Measurements from ENCODE around the gene EPS8L2. TPM values are rescaled to one million over a fixed set of nuclear protein-coding genes. Genes with fewer than 3 reads are reported as not detected.

Gene EPS8L2
- total and polyA plus RNA-seq, 2 of the 8 experiments (the other 6 are each of a cell fraction or from before 2014, with no cell fraction given) = 38.5 to 57.0 TPM

DNA sequence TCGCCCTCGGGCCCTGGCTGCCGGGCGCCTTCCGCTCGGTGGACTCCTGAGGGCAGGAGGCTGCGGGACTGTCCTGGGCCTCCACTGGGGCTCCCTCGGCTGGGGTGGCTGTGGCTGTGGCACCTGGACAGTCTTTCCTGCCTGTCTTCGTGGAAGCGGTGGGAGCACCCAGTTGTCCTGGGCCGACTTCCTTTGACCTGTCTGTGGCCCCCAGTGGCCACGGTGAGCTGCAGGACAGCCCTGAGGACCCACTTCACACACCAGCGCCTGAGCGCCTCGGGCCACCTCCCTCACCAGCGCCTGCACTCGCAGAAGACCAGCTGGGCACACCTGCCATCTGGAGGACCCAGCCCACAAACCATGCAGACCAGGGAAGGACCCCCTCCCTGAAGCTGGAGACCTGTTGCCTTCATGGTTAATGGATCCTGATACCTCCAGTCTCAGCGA is 1.8 kb upstream of the EPS8L2 start (continued):
- TF ChIP-seq, protein P1, sequence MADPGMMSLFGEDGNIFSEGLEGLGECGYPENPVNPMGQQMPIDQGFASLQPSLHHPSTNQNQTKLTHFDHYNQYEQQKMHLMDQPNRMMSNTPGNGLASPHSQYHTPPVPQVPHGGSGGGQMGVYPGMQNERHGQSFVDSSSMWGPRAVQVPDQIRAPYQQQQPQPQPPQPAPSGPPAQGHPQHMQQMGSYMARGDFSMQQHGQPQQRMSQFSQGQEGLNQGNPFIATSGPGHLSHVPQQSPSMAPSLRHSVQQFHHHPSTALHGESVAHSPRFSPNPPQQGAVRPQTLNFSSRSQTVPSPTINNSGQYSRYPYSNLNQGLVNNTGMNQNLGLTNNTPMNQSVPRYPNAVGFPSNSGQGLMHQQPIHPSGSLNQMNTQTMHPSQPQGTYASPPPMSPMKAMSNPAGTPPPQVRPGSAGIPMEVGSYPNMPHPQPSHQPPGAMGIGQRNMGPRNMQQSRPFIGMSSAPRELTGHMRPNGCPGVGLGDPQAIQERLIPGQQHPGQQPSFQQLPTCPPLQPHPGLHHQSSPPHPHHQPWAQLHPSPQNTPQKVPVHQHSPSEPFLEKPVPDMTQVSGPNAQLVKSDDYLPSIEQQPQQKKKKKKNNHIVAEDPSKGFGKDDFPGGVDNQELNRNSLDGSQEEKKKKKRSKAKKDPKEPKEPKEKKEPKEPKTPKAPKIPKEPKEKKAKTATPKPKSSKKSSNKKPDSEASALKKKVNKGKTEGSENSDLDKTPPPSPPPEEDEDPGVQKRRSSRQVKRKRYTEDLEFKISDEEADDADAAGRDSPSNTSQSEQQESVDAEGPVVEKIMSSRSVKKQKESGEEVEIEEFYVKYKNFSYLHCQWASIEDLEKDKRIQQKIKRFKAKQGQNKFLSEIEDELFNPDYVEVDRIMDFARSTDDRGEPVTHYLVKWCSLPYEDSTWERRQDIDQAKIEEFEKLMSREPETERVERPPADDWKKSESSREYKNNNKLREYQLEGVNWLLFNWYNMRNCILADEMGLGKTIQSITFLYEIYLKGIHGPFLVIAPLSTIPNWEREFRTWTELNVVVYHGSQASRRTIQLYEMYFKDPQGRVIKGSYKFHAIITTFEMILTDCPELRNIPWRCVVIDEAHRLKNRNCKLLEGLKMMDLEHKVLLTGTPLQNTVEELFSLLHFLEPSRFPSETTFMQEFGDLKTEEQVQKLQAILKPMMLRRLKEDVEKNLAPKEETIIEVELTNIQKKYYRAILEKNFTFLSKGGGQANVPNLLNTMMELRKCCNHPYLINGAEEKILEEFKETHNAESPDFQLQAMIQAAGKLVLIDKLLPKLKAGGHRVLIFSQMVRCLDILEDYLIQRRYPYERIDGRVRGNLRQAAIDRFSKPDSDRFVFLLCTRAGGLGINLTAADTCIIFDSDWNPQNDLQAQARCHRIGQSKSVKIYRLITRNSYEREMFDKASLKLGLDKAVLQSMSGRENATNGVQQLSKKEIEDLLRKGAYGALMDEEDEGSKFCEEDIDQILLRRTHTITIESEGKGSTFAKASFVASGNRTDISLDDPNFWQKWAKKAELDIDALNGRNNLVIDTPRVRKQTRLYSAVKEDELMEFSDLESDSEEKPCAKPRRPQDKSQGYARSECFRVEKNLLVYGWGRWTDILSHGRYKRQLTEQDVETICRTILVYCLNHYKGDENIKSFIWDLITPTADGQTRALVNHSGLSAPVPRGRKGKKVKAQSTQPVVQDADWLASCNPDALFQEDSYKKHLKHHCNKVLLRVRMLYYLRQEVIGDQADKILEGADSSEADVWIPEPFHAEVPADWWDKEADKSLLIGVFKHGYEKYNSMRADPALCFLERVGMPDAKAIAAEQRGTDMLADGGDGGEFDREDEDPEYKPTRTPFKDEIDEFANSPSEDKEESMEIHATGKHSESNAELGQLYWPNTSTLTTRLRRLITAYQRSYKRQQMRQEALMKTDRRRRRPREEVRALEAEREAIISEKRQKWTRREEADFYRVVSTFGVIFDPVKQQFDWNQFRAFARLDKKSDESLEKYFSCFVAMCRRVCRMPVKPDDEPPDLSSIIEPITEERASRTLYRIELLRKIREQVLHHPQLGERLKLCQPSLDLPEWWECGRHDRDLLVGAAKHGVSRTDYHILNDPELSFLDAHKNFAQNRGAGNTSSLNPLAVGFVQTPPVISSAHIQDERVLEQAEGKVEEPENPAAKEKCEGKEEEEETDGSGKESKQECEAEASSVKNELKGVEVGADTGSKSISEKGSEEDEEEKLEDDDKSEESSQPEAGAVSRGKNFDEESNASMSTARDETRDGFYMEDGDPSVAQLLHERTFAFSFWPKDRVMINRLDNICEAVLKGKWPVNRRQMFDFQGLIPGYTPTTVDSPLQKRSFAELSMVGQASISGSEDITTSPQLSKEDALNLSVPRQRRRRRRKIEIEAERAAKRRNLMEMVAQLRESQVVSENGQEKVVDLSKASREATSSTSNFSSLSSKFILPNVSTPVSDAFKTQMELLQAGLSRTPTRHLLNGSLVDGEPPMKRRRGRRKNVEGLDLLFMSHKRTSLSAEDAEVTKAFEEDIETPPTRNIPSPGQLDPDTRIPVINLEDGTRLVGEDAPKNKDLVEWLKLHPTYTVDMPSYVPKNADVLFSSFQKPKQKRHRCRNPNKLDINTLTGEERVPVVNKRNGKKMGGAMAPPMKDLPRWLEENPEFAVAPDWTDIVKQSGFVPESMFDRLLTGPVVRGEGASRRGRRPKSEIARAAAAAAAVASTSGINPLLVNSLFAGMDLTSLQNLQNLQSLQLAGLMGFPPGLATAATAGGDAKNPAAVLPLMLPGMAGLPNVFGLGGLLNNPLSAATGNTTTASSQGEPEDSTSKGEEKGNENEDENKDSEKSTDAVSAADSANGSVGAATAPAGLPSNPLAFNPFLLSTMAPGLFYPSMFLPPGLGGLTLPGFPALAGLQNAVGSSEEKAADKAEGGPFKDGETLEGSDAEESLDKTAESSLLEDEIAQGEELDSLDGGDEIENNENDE (IDR thresholded peaks at IDR 0.05; ENCODE audit: insufficient replicate concordance, low read length) = no peak
- TF ChIP-seq SP4 (IDR thresholded peaks at IDR 0.05; ENCODE audit: low read length) (no peak), HDAC6 (IDR thresholded peaks at IDR 0.05; ENCODE audit: low read depth, low read length) (no peak)

Measured in H1 (cell line).